NB4 (cell line): Measurements from ENCODE around the gene BICD2.

Experiments
- MYC ChIP-seq: IDR thresholded peaks from 2 replicates; pipeline ENCODE4 v1.6.1; 2011; ENCODE audit warnings: low read depth, low read length
- POLR2A ChIP-seq: IDR thresholded peaks from 2 replicates; pipeline ENCODE4 v1.6.1; 2011; ENCODE audit warnings: mild to moderate bottlenecking; ENCODE audit not compliant: insufficient read length; ENCODE audit errors: extremely low read depth
- TF ChIP-seq, protein P1 (sequence below): IDR thresholded peaks from one replicate; pipeline ENCODE4 v1.5.1; 2012; ENCODE audit warnings: low read depth, low read length

DNA sequence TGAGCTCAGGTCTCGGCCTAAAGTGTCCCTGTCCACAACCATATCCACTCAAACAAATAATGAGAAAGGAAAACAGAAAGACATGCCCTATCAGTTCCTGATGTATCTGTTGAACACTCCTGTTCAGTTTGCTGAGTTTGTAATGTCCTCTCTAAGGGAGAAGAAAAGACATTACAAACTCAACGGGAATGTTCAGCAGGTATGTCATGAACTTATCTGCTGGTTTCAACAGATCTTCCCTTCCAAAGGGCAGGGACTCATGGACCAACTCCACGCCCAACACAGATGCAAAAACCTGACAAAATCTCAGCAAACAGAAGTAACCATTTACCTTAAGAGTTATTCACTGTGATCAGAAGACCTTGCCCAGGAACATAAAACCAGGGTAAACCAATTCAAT, 23.7 kb downstream of the BICD2 start:
- TF ChIP-seq, protein P1, sequence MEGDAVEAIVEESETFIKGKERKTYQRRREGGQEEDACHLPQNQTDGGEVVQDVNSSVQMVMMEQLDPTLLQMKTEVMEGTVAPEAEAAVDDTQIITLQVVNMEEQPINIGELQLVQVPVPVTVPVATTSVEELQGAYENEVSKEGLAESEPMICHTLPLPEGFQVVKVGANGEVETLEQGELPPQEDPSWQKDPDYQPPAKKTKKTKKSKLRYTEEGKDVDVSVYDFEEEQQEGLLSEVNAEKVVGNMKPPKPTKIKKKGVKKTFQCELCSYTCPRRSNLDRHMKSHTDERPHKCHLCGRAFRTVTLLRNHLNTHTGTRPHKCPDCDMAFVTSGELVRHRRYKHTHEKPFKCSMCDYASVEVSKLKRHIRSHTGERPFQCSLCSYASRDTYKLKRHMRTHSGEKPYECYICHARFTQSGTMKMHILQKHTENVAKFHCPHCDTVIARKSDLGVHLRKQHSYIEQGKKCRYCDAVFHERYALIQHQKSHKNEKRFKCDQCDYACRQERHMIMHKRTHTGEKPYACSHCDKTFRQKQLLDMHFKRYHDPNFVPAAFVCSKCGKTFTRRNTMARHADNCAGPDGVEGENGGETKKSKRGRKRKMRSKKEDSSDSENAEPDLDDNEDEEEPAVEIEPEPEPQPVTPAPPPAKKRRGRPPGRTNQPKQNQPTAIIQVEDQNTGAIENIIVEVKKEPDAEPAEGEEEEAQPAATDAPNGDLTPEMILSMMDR = no peak
- TF ChIP-seq POLR2A (no peak), MYC (no peak)
